Suprapubic skin (tissue), 4 donors: Measurements from ENCODE around the gene FAXDC2.

Experiments used
- POLR2A ChIP-seq, 2 donors: fragments of 450-650 bp; IDR thresholded peaks; one replicate each; pipeline ENCODE4 v1.6.1; 2017; ENCODE audit warnings: antibody characterized with exemption in 2 of 2, mild to moderate bottlenecking in 2 of 2, moderate library complexity in 2 of 2
- POLR2AphosphoS5 ChIP-seq, 3 donors: sonication (generic); formaldehyde crosslinking; IDR thresholded peaks; one replicate each; pipeline ENCODE4 v1.6.1; 2017; ENCODE audit warnings: antibody characterized with exemption in 3 of 3
- TF ChIP-seq, protein P1 (sequence below), 2 donors: fragments of 200-600 bp in 1 of 2; fragments of 450-650 bp in 1 of 2; sonication (generic) in 1 of 2; IDR thresholded peaks; one replicate each; pipeline ENCODE4 v1.5.1; 2016 to 2019; ENCODE audit warnings: antibody characterized with exemption in 2 of 2, mild to moderate bottlenecking in 1 of 2, moderate library complexity in 1 of 2

DNA sequence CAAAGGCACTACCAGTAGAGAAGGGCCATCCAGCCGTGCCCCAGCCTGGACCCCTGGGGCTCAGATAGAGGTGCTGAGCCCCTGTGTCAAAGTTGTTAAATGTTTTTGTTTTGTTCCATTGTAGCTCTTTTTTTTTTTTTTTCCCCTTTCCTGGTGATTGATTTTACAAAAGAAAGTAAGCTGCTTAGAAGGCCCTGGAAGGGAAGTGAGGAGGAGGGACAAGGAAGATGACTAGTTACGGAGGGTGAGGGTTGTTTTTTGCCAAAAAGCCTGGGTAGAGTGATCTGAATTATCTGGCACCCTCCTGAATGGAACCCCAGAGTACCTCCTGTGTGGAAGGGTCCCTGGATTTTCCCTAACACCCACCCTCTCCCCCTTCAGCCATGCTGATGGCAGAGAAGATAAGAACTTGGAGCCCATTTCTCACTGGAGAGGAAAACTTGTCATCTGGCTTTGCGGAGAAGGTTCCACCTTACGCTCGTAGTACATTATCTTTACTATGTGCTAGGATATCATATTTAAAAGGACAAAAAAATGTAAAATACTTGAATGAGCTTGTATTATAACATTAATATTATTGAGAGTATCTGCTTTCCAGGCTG, 33.4 kb downstream of the FAXDC2 start:
- TF ChIP-seq, protein P1, sequence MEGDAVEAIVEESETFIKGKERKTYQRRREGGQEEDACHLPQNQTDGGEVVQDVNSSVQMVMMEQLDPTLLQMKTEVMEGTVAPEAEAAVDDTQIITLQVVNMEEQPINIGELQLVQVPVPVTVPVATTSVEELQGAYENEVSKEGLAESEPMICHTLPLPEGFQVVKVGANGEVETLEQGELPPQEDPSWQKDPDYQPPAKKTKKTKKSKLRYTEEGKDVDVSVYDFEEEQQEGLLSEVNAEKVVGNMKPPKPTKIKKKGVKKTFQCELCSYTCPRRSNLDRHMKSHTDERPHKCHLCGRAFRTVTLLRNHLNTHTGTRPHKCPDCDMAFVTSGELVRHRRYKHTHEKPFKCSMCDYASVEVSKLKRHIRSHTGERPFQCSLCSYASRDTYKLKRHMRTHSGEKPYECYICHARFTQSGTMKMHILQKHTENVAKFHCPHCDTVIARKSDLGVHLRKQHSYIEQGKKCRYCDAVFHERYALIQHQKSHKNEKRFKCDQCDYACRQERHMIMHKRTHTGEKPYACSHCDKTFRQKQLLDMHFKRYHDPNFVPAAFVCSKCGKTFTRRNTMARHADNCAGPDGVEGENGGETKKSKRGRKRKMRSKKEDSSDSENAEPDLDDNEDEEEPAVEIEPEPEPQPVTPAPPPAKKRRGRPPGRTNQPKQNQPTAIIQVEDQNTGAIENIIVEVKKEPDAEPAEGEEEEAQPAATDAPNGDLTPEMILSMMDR (IDR thresholded peaks at IDR 0.05), result no peak
- TF ChIP-seq POLR2AphosphoS5 (IDR thresholded peaks at IDR 0.05) (no peak), POLR2A (IDR thresholded peaks at IDR 0.05) (no peak)
